ENCODE data around the gene HLCS. TPM values are rescaled to one million over a fixed set of nuclear protein-coding genes. Genes with fewer than 3 reads are reported as not detected.

Gene HLCS
- total RNA-seq, 1 donor from 2014 or later = 21.9 TPM

- Mint-ChIP-seq H3K9me3 (no peaks in the 10 kb centered on the region), H3K36me3 (ENCODE audit: low read depth) (no peaks in the 10 kb centered on the region), H3K27ac (ENCODE audit: unreplicated experiment) (no peak overlapping the region), H3K27me3 (ENCODE audit: low read depth) (no peaks in the 10 kb centered on the region), H3K4me1 (peaks cover 17% of the 10 kb centered on the region), H3K4me3 (no peak overlapping the region)
- TF ChIP-seq, protein P1, sequence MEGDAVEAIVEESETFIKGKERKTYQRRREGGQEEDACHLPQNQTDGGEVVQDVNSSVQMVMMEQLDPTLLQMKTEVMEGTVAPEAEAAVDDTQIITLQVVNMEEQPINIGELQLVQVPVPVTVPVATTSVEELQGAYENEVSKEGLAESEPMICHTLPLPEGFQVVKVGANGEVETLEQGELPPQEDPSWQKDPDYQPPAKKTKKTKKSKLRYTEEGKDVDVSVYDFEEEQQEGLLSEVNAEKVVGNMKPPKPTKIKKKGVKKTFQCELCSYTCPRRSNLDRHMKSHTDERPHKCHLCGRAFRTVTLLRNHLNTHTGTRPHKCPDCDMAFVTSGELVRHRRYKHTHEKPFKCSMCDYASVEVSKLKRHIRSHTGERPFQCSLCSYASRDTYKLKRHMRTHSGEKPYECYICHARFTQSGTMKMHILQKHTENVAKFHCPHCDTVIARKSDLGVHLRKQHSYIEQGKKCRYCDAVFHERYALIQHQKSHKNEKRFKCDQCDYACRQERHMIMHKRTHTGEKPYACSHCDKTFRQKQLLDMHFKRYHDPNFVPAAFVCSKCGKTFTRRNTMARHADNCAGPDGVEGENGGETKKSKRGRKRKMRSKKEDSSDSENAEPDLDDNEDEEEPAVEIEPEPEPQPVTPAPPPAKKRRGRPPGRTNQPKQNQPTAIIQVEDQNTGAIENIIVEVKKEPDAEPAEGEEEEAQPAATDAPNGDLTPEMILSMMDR (conservative IDR thresholded peaks at IDR 0.05) = no peak
- DNase-seq (ENCODE audit: low read depth, low spot score) = no peak
These were observed 113.6 kb downstream of the HLCS start for GRCh38 chr21:36852864-36853263.

GRCh38 chr21:36852293-36852692, 114.2 kb downstream of the HLCS start:
- TF ChIP-seq, protein P1 (conservative IDR thresholded peaks at IDR 0.05) = no peak
- Mint-ChIP-seq H3K9me3 (no peaks in the 10 kb centered on the region), H3K27ac (ENCODE audit: unreplicated experiment) (no peak overlapping the region), H3K4me1 (peaks cover 19% of the 10 kb centered on the region), H3K4me3 (no peak overlapping the region), H3K27me3 (ENCODE audit: low read depth) (no peaks in the 10 kb centered on the region), H3K36me3 (ENCODE audit: low read depth) (no peaks in the 10 kb centered on the region)
- no peak for DNase-seq (ENCODE audit: low read depth, low spot score)

- Mint-ChIP-seq H3K4me1 (peaks cover 24% of the 10 kb centered on the region), H3K36me3 (ENCODE audit: low read depth) (no peaks in the 10 kb centered on the region)
- TF ChIP-seq, protein P1 (conservative IDR thresholded peaks at IDR 0.05) = no peak
These were observed 115.3 kb downstream of the HLCS start for GRCh38 chr21:36851121-36851520.

DNA sequence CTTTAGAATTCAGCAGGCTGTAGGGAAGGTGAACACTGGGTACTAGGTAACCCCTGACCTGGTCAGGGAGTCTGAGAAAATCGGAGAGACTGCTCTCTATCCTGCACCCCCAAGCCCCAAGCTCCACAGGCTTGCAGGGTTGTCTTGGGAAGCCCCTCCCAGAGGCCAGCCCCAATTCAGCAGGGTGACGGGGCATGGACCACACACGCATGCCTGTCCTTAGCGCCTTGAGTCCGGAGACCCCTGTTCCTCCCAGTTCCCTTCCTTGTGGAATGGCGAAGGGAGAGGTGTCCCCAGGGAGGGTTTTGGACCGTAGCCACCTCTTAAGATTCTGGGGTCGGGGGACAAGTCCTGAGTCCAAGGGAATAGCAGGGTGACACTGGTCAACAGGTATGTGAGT, 116.1 kb downstream of the HLCS start:
- H3K4me1 Mint-ChIP-seq = peaks cover 24% of the 10 kb centered on the region
- H3K27ac Mint-ChIP-seq (ENCODE audit: unreplicated experiment) = no peak overlapping the region
- no peaks in the 10 kb centered on the region for H3K27me3 Mint-ChIP-seq (ENCODE audit: low read depth)
- no peaks in the 10 kb centered on the region for H3K9me3 Mint-ChIP-seq
- DNase-seq (ENCODE audit: low read depth, low spot score) = no peak
- no peak overlapping the region for H3K4me3 Mint-ChIP-seq
- TF ChIP-seq, protein P1 (conservative IDR thresholded peaks at IDR 0.05) = no peak
- H3K36me3 Mint-ChIP-seq (ENCODE audit: low read depth) = no peaks in the 10 kb centered on the region

More at GRCh38 chr21:36851121-36851520, 115.3 kb downstream of the HLCS start:
- Mint-ChIP-seq H3K4me3 (no peak overlapping the region), H3K9me3 (no peaks in the 10 kb centered on the region), H3K27me3 (ENCODE audit: low read depth) (no peaks in the 10 kb centered on the region), H3K27ac (ENCODE audit: unreplicated experiment) (no peak overlapping the region)
- no peak for DNase-seq (ENCODE audit: low read depth, low spot score)

GRCh38 chr21:36849461-36850105, 116.9 kb downstream of the HLCS start:
- Mint-ChIP-seq H3K9me3 (no peaks in the 10 kb centered on the region), H3K4me1 (peaks cover 22% of the 10 kb centered on the region), H3K4me3 (no peak overlapping the region), H3K36me3 (ENCODE audit: low read depth) (no peaks in the 10 kb centered on the region), H3K27ac (ENCODE audit: unreplicated experiment) (peak overlapping the region; percentile 19), H3K27me3 (ENCODE audit: low read depth) (no peaks in the 10 kb centered on the region)
- no peak for DNase-seq (ENCODE audit: low read depth, low spot score)
- TF ChIP-seq, protein P1 (conservative IDR thresholded peaks at IDR 0.05) = no peak
